ENCODE results near the gene CCL4. TPM values are rescaled to one million over a fixed set of nuclear protein-coding genes. Genes with fewer than 3 reads are reported as not detected.
"Not testable (repeated sequence)": the region's sequence is repeated elsewhere in the genome, so short reads cannot be mapped to it uniquely, and the experiment has no call there.

The CCL4 gene
- total RNA-seq, 4 donors from 2014 or later: 1.7 to 3.0 (median 2.0) TPM; not detected in 1

DNA sequence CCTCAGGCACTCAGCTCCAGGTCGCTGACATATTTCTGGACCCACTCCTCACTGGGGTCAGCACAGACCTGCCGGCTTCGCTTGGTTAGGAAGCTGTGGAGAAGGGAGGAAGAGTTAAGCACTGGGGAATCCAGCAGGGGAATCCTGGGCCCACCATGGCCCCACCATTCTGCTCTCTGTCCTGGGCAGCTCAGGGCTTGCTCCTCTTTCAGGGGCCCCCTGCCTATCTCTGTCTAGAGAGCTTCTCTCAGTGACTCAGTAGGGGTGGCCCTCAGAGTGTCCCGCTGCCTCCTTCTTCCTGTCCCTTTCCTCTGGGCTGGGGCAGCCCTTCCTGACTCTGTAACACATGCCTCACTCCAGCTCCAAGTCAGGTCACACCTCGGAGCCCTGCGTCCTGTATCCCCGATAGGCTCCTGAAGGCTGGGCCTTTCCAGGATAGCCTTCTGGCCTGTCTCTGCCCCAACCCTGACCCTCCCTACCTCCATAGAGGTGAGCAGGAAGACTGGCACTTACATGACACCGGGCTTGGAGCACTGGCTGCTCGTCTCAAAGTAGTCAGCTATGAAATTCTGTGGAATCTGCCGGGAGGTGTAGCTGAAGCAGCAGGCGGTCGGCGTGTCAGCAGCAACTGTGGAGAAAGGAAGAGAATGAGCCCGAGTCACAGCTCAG lies 14.8 kb upstream of the CCL4 start:
- Histone ChIP-seq H3K27ac (replicated peaks in 1 of 4) (no peak overlapping the region), H3K4me3 (no peak overlapping the region), H3K27me3 (peaks cover 0 to 26% (median 0%) of the 10 kb centered on the region in 4 donors), H3K4me1 (no peaks in the 10 kb centered on the region), H3K9me3 (no peaks in the 10 kb centered on the region), H3K36me3 (no peaks in the 10 kb centered on the region)
- 75% methylated on average over 12 of the region's 14 CpGs for WGBS
- intact Hi-C loops (cut with DNase I): no loop called here
- TF ChIP-seq EP300 (IDR thresholded peaks at IDR 0.05) (no peak), POLR2A (IDR thresholded peaks at IDR 0.05; ENCODE audit: low read depth) (no peak), POLR2AphosphoS5 (IDR thresholded peaks at IDR 0.05) (no peak)
- TF ChIP-seq, protein P1, sequence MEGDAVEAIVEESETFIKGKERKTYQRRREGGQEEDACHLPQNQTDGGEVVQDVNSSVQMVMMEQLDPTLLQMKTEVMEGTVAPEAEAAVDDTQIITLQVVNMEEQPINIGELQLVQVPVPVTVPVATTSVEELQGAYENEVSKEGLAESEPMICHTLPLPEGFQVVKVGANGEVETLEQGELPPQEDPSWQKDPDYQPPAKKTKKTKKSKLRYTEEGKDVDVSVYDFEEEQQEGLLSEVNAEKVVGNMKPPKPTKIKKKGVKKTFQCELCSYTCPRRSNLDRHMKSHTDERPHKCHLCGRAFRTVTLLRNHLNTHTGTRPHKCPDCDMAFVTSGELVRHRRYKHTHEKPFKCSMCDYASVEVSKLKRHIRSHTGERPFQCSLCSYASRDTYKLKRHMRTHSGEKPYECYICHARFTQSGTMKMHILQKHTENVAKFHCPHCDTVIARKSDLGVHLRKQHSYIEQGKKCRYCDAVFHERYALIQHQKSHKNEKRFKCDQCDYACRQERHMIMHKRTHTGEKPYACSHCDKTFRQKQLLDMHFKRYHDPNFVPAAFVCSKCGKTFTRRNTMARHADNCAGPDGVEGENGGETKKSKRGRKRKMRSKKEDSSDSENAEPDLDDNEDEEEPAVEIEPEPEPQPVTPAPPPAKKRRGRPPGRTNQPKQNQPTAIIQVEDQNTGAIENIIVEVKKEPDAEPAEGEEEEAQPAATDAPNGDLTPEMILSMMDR (IDR thresholded peaks at IDR 0.05): no peak
- no peak for DNase-seq (ENCODE audit: extremely low spot score)

DNA sequence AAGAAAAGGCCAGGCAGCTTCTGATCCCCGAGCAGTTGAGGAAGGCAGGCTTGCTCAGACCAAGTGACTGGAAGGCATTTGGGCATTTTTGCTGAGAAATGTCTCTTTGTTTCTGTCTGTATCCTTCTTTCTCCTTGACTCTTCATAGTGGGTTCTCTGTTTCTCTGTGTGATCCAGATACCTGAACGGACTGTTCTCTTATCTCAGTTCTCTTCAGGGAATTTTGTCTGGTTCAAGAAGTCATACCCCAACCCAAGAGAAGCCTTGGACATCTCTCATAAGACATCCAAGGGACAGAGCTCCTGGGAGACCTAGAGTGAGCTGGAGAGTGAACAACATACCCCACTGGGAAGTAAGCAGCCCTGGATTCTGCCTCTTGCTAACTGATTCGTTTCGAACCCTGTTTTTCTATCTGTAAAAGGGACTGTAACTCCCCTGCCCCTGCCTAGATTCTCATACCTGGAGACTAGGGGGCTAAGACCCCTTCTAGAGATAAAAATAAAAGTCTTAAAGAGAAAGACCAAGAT lies 14.2 kb upstream of the CCL4 start:
- Histone ChIP-seq H3K36me3 (no peaks in the 10 kb centered on the region), H3K9me3 (no peaks in the 10 kb centered on the region), H3K4me3 (no peak overlapping the region), H3K4me1 (no peaks in the 10 kb centered on the region), H3K27me3 (peaks cover 0 to 26% (median 0%) of the 10 kb centered on the region in 4 donors), H3K27ac (replicated peaks in 1 of 4) (no peak overlapping the region)
- TF ChIP-seq EP300 (IDR thresholded peaks at IDR 0.05) (no peak), POLR2A (IDR thresholded peaks at IDR 0.05; ENCODE audit: low read depth) (no peak), POLR2AphosphoS5 (IDR thresholded peaks at IDR 0.05) (no peak)
- TF ChIP-seq, protein P1 (IDR thresholded peaks at IDR 0.05): no peak
- no peak for DNase-seq (ENCODE audit: extremely low spot score)
- intact Hi-C loops (cut with DNase I): no loop called here
- 72% methylated on average over 4 of the region's 4 CpGs for WGBS

DNA sequence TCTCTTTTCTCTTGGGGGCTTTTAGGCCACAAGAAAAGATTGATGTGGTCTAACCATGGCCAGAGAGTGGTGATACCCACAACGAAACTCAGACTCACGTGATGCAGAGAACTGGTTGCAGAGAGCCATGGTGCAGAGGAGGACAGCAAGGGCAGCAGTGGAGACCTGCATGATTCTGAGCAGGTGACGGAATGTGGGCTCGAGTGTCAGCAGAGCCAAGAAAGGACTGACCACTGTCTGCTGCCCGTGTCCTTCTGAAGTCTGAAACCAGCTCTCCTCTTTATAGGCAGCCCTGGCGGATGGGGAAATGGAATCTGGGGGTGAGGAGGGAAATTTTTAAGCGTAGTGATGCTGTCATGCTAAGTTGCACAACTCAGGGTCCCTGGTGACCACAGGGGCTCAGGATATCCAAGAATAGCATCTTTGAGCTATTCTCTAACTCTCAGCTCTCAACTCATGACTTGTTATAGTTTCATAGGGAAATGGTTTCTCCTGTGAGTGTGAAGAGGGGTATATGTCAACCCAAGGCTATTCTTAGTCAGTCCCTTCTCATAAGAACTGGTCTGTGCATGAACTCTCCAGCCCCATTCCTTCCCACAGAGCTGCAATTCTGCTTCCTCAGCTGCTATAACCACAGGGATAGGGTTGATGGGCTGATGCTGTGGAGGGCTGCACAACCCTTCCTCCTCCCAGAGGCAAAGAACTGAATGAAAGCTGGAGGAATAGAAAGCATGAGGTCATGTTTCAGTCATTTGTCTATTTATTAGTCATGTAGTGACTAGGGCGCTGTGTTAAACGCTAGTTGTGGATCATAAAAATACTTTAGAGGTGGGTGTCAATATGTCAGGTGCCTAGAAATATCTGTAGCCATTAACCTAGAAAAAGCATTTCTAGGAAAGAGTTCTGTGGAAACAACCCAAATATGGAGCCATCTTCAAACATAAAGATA lies 13.5 kb upstream of the CCL4 start, which contains the start of gene CCL3:
CCL3 (minus strand) TSS at position 256 of the 949 bp plus-strand sequence; CDS start at position 171, 85 bp downstream.
- Histone ChIP-seq H3K36me3 (no peaks in the 10 kb centered on the region), H3K9me3 (no peaks in the 10 kb centered on the region), H3K4me3 (no peak within 1 kb of the TSS), H3K27me3 (peaks cover 0 to 26% (median 0%) of the 10 kb centered on the region in 4 donors), H3K27ac (replicated peaks in 1 of 4) (no peak within 1 kb of the TSS), H3K4me1 (no peaks in the 10 kb centered on the region)
- 60% methylated on average over 9 of the region's 9 CpGs for WGBS
- TF ChIP-seq EP300 (IDR thresholded peaks at IDR 0.05): no peak
- TF ChIP-seq, protein P1 (IDR thresholded peaks at IDR 0.05): no peak
- intact Hi-C loops (cut with DNase I): no loop called here
- no peak for DNase-seq (ENCODE audit: extremely low spot score)

DNA sequence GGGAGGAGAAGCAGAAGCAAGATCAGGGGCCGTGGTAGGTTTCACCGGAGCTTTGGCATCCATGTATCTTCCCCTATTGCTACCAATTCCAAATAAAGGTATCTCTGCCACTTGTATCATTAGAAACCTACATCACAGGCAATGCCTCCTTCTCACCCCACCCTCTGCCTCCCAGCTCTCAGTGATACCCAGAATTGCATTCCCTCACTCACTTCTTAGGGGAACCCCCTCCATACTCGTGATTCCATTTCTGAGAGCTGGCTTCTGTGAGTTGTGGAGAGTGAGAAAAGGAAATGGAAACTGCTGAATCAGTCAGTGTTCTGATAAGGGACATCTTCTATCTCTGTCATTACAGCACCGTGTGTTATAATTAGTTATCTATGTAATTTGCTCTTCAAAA lies 11.4 kb upstream of the CCL4 start:
- peaks cover 0 to 26% (median 0%) of the 10 kb centered on the region in 4 donors for H3K27me3 ChIP-seq
- WGBS: 59% methylated on average over 4 of the region's 4 CpGs
- intact Hi-C loops (cut with DNase I): no loop called here

DNA sequence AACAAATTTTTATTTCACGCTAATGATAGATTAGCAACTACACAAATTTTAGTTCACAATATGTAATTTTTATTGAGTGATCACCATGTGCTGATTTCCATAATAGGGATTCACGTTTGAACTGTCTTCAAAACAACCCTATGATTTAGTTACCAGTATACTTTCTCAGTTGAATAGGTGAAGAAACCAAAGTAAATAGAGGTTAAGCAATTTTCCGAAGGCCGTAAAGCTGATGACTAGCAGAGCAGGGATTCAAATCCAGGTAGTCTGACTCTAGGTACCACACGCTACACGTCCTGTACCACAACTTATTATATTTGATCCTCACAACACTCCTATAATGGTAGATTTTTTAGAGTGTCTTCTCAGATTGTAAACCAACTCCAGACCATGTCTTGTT lies 10.9 kb upstream of the CCL4 start:
- whole genome bisulfite sequencing: 85% methylated on average over 6 of the region's 6 CpGs
- H3K4me1 ChIP-seq; intact Hi-C loops (cut with DNase I); H3K36me3 ChIP-seq; H3K27ac ChIP-seq (replicated peaks in 1 of 4); H3K4me3 ChIP-seq; DNase-seq (ENCODE audit: extremely low spot score); H3K9me3 ChIP-seq: not testable (repeated sequence)
- peaks cover 0 to 26% (median 0%) of the 10 kb centered on the region in 4 donors for H3K27me3 ChIP-seq

More for the DNA sequence above, 11.4 kb upstream of the CCL4 start:
- no peak for DNase-seq (ENCODE audit: extremely low spot score)
- no peak for TF ChIP-seq POLR2AphosphoS5 (IDR thresholded peaks at IDR 0.05)
- TF ChIP-seq, protein P1 (IDR thresholded peaks at IDR 0.05): no peak
- no peak for TF ChIP-seq EP300 (IDR thresholded peaks at IDR 0.05)
- no peak for TF ChIP-seq POLR2A (IDR thresholded peaks at IDR 0.05; ENCODE audit: low read depth)
- Histone ChIP-seq H3K27ac (replicated peaks in 1 of 4) (no peak overlapping the region), H3K4me1 (no peaks in the 10 kb centered on the region), H3K36me3 (no peaks in the 10 kb centered on the region), H3K4me3 (no peak overlapping the region), H3K9me3 (no peaks in the 10 kb centered on the region)

All from esophagus muscularis mucosa (tissue), 4 donors.